ENCODE data around the gene PPFIBP1. TPM values are rescaled to one million over a fixed set of nuclear protein-coding genes. Genes with fewer than 3 reads are reported as not detected.
A peak's percentile ranks its signal among the peaks of the same experiment; 100 is the strongest.
"Not testable (repeated sequence)": the region's sequence is repeated elsewhere in the genome, so short reads cannot be mapped to it uniquely, and the experiment has no call there.

PPFIBP1 gene
- polyA plus RNA-seq, 1 experiment, result 47.5 TPM

DNA sequence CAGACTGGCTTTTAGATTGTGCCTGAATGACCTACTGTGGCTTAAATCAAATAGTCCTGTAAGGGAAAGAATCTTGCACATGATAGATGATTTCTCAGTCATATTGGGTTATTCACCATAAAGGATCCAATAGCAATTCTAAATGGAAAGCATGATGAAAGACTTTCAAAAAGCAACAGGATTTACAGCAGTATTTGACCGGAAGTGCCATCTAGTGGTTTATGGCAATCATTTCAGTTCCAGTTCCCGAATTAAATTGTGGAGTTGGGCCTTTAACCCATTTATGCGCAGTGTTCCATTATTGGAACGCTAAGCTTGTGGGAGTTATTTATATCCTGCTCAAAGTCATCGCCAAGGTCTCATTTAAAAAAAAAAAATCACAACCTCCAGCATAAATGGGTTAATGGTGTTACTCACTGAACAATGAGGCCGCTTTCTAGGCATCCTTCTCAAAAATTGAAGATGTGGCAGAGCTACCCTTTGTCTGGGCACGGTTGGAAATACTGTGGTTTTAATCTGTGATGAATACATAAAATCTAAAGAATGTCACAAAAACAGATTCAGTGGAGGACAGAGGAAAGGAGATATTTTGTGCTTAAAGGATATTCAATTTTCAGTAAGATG is 111.5 kb downstream of the PPFIBP1 start:
- Histone ChIP-seq H3K27me3 (ENCODE audit: control insufficient read depth, insufficient read depth, low read length) (no peaks in the 10 kb centered on the region), H3K36me3 (ENCODE audit: control insufficient read depth, insufficient read depth, low read length) (no peaks in the 10 kb centered on the region), H3K4me3 (ENCODE audit: low read depth, low read length) (no peak overlapping the region)
- ChIA-PET CTCF (interaction anchor here (0.6 to 3.5 kb wide), 13 partner anchors 9 to 304 kb away, joined by 3 to 14 read pairs (median 4); partner anchors contain the start of gene PPFIBP1), POLR2A (no interaction called here)
- TF ChIP-seq, protein P1, sequence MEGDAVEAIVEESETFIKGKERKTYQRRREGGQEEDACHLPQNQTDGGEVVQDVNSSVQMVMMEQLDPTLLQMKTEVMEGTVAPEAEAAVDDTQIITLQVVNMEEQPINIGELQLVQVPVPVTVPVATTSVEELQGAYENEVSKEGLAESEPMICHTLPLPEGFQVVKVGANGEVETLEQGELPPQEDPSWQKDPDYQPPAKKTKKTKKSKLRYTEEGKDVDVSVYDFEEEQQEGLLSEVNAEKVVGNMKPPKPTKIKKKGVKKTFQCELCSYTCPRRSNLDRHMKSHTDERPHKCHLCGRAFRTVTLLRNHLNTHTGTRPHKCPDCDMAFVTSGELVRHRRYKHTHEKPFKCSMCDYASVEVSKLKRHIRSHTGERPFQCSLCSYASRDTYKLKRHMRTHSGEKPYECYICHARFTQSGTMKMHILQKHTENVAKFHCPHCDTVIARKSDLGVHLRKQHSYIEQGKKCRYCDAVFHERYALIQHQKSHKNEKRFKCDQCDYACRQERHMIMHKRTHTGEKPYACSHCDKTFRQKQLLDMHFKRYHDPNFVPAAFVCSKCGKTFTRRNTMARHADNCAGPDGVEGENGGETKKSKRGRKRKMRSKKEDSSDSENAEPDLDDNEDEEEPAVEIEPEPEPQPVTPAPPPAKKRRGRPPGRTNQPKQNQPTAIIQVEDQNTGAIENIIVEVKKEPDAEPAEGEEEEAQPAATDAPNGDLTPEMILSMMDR (IDR thresholded peaks at IDR 0.05; ENCODE audit: insufficient read depth, low read depth, low read length), result peak; percentile 62
- no peak for DNase-seq (ENCODE audit: low read depth)

DNA sequence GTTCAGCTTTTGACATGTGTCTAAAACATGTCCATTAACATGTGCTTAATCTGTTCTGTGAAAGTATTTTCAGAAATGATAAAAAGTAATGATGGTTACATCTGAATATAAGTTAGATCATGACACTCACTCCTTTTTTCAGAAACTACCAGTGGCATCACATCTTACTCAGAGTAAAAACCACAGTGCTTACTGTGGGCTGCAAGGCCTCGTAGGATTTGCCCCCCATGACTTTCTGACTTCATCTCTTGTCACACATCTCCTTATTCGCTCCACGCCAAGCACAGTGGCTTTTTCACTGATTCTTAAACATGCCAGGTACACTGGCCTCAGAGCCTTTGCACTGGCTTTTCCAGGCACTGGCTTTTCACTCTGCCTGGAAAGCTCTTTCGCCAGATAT is 112.6 kb downstream of the PPFIBP1 start:
- DNase-seq (ENCODE audit: low read depth); POLR2A ChIA-PET; H3K36me3 ChIP-seq (ENCODE audit: control insufficient read depth, insufficient read depth, low read length); H3K27me3 ChIP-seq (ENCODE audit: control insufficient read depth, insufficient read depth, low read length); H3K4me3 ChIP-seq (ENCODE audit: low read depth, low read length): not testable (repeated sequence)
- CTCF ChIA-PET, result interaction anchor here (1.2 to 3.5 kb wide), 6 partner anchors 85 to 212 kb away, joined by 3 to 14 read pairs (median 4); partner anchors contain the start of gene PPFIBP1

DNA sequence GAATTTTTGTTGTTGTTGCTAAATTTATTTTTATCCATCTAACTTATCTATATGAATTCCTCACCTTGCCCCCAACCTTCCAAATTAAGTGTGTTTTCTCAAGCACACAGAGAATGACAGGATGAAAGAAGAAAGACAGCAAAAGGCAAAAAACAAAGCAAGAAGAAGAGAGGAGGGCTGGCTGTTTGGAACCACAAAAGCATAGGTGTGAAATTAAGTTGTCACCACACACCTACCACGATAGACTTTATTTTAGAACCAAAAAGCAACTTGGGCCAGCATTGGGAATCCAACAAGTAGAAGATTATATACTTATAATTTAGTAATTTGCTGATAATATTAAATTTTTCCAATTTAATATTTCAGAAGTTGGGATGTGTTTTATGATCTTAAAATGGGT is 113.5 kb downstream of the PPFIBP1 start:
- no peaks in the 10 kb centered on the region for H3K36me3 ChIP-seq (ENCODE audit: control insufficient read depth, insufficient read depth, low read length)
- DNase-seq (ENCODE audit: low read depth), result no peak
- ChIA-PET POLR2A (no interaction called here), CTCF (no interaction called here)
- H3K4me3 ChIP-seq (ENCODE audit: low read depth, low read length), result no peak overlapping the region
- no peaks in the 10 kb centered on the region for H3K27me3 ChIP-seq (ENCODE audit: control insufficient read depth, insufficient read depth, low read length)
- TF ChIP-seq, protein P1 (IDR thresholded peaks at IDR 0.05; ENCODE audit: insufficient read depth, low read depth, low read length), result no peak

DNA sequence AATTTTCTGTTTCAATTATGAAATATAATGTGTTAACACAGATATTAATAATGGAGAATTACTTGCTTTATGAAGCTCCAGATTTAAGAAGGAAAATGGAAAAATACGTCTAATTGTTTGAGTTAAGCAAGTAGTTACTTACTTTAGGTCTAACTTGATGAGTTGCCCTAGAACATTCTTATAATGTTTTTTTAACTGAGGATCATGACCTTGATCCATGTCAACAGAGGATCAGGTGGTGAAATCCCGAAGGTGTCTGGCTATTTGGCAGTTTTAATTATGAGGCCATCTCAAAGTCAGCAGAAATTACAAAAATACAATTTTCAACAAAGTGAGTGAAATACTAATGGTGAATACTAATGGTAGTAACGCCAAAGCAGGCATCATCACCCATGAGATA is 115.3 kb downstream of the PPFIBP1 start:
- POLR2A ChIA-PET, result no interaction called here
- CTCF ChIA-PET, result no interaction called here
- H3K36me3 ChIP-seq (ENCODE audit: control insufficient read depth, insufficient read depth, low read length), result no peaks in the 10 kb centered on the region
- H3K4me3 ChIP-seq (ENCODE audit: low read depth, low read length), result no peak overlapping the region
- no peak for DNase-seq (ENCODE audit: low read depth)
- TF ChIP-seq, protein P1 (IDR thresholded peaks at IDR 0.05; ENCODE audit: insufficient read depth, low read depth, low read length), result no peak
- H3K27me3 ChIP-seq (ENCODE audit: control insufficient read depth, insufficient read depth, low read length), result no peaks in the 10 kb centered on the region

DNA sequence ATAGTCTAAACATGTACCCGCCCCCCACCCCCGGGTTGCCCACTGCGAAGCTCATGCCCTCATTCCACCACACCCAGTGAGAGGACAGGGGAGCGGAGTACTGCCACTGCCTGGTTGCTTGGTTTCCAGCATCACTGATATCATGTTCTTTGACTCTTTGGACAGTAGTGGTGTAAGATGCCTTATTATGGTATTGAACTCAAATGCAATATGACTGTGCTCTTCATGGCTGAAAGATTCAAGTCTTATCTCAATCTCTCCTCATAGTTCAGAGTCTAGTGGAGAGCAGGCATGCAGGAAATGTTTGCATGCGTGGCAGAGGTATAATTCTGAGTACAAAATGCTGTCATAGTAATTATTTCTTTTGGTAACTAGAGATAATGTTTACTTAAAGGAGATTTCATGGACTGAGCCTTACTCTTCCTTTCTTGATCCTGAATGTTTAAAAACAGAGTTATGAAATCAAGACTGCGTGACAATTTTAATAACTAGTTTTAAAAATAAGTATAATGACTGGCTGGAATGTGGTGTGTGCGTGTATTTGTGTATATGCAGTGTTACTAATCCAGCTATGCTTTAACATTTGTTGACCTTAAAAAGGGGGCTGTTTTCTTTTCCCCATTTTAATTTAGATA is 116.7 kb downstream of the PPFIBP1 start:
- H3K27me3 ChIP-seq (ENCODE audit: control insufficient read depth, insufficient read depth, low read length); H3K36me3 ChIP-seq (ENCODE audit: control insufficient read depth, insufficient read depth, low read length); DNase-seq (ENCODE audit: low read depth); CTCF ChIA-PET; POLR2A ChIA-PET; H3K4me3 ChIP-seq (ENCODE audit: low read depth, low read length): not testable (repeated sequence)

DNA sequence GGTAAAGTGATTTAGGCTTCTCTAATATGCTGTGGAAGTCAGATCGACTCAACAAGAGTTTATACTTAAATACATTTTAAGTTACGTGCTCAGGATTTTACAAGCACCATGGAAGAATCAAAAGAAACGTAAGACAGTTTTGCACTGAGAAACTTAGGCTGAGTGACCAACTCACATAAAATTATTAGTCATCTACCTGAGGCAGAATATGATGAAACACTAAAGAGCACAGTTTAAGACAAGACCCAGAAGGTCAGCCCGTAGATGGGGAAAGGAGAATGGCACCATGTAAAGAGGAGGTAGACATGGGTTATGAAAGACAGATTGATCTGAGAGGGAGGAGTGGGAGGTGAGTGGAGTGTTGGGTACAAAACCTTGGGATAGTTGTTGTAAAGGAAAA is 118.4 kb downstream of the PPFIBP1 start:
- H3K27me3 ChIP-seq (ENCODE audit: control insufficient read depth, insufficient read depth, low read length); POLR2A ChIA-PET; H3K4me3 ChIP-seq (ENCODE audit: low read depth, low read length); DNase-seq (ENCODE audit: low read depth); H3K36me3 ChIP-seq (ENCODE audit: control insufficient read depth, insufficient read depth, low read length): not testable (repeated sequence)
- CTCF ChIA-PET, result interaction anchor here (1.2 to 1.4 kb wide), 3 partner anchors 118 to 218 kb away, joined by 3 to 6 read pairs (median 4); no protein-coding TSS in a partner anchor

DNA sequence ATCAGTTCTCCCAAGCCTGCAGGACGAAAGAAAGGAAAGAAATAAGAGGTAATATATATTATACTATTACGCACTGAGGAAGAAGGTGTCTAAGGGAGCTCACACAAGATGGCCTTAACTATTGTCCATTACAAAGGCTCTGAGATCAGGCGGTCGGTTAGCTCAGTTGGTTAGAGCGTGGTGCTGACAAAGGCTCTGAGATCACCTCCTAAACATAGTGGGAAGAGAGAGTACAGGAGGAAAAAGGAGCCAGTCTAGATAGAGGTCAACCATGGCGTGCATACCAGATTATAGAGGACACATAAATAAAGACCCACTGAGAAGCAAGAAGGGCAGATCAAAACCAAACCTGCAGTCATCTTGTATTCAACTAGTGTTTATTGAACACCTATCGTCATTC is 118.9 kb downstream of the PPFIBP1 start:
- CTCF ChIA-PET; H3K36me3 ChIP-seq (ENCODE audit: control insufficient read depth, insufficient read depth, low read length); POLR2A ChIA-PET; DNase-seq (ENCODE audit: low read depth); H3K4me3 ChIP-seq (ENCODE audit: low read depth, low read length); H3K27me3 ChIP-seq (ENCODE audit: control insufficient read depth, insufficient read depth, low read length): not testable (repeated sequence)
